GM19328 (cell line): Measurements from ENCODE around the gene HYAL2.
"Not testable (repeated sequence)": the region's sequence is repeated elsewhere in the genome, so short reads cannot be mapped to it uniquely, and the experiment has no call there.

Source experiments
- ATAC-seq: cut with Tn5 transposase; IDR thresholded peaks from one replicate; pipeline ENCODE4 v1.9.1; 2021; ENCODE audit warnings: mild to moderate bottlenecking, moderate library complexity; ENCODE audit not compliant: unreplicated experiment

HYAL2 gene

GRCh38 chr3:50294089-50294488 is 28.5 kb downstream of the HYAL2 start:
- no peak for ATAC-seq

GRCh38 chr3:50293079-50293801 is 29.3 kb downstream of the HYAL2 start:
- no peak for ATAC-seq

DNA sequence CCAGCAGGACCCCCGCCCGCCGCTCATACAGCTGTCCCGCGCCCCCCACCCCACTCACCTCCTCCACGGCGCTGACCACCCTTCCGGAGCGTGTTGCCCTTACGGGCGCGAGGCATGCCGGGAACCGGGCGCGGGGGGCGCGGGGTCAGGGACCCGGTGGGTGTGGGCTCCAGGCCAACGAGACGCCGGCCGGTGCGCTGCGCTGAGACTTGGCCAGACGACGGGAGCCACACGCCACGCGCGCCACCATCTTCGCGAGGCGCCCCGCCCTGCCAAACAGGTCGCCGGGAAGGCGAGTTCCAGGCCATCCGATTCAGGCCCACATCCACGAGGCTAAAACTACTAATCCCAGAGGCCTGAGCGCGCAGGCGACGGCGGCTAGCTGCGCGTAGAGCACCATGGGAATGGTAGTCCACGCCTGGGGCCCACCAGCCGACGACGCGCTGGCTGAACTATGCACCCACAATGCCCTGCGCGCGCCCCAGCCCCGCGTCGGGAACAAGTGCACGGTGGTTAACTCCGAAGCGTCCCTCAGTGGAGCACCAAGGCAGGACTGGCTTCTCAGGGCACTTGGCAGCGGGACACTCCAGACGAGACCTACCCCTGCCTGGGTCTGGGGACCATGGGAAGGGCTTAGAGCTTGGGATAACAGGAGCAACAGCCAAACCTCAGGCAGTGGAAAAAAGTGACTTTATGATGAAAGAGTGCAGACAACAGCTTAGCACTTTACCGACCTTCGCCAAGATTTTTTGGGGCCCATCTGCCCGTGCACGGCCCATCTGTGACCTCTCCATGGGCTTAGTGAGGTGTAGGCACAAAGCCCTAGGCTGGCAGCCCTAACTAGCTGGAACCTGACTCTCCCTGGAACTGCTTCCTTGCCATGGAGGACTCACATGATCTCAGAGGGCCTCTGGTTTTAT is 30.1 kb downstream of the HYAL2 start, which contains the start of gene IFRD2:
IFRD2 (minus strand) TSS at position 271 of the 920 bp plus-strand sequence; CDS start at position 116, 155 bp downstream.
- ATAC-seq = peak; percentile 97

- ATAC-seq = no peak
Observed at GRCh38 chr3:50290161-50290641, 32.3 kb downstream of the HYAL2 start.

GRCh38 chr3:50289130-50289529 is 33.4 kb downstream of the HYAL2 start:
- no peak for ATAC-seq

- no peak for ATAC-seq
Observed at GRCh38 chr3:50288387-50289007, 34.0 kb downstream of the HYAL2 start.

GRCh38 chr3:50287262-50287661 is 35.3 kb downstream of the HYAL2 start:
- ATAC-seq = no peak

DNA sequence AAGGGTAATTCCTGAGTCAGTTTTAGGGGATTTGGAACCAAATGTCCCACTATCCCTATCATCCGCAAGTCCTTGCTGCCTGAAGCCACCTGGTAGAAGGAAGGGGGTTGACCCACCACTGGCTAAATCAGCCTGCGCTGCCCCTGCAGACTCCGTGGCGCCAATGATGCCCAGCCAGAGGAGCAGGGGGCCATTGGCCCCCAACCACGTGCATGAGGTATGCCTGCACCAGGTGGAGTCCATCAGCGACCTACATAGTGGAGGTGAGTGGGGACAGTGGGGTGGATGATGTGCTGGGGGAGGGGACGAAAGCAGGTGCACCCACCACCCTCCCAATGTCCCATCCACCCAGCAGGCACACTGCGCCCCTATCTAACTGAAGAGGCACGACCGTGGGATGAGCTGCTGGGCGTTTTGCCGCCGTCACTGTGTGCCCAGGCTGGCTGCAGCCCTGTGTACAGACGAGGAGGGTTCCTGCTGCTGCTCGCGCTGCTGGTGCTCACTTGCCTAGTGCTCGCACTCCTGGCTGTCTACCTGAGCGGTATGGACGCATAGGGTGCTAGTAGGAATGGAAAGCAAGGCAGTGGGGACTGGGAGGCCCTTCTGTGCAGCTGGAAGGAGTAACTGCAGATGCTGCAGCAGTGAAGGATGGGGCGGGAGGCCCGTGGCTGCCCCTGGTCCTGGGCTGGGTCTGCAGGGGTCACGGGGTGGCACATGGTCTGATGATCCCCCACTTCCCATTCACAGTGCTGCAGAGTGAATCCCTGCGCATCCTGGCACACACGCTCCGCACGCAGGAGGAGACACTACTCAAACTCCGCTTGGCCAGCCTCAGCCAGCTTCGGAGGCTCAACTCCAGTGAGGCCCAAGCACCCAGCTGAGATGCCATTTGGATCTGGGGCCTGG is 36.0 kb downstream of the HYAL2 start:
- ATAC-seq = no peak

DNA sequence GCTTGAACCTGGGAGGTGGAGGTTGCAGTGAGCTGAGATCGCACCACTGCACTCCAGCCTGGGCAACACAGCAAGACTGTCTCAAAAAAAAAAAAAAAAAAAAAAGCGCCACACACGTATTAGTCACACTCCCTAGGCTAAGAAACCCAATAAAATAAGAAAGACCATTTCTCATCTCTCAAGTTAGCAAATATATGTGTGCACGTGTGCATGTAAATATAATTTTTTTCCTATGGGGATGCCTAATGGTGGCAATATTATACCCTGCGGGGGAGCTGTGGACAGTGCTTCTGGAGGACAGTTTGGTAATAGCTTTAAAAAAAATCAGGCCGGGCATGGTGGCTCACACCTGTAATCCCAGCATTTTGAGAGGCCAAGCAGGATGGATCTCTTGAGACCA is 38.4 kb downstream of the HYAL2 start:
- ATAC-seq = not testable (repeated sequence)

DNA sequence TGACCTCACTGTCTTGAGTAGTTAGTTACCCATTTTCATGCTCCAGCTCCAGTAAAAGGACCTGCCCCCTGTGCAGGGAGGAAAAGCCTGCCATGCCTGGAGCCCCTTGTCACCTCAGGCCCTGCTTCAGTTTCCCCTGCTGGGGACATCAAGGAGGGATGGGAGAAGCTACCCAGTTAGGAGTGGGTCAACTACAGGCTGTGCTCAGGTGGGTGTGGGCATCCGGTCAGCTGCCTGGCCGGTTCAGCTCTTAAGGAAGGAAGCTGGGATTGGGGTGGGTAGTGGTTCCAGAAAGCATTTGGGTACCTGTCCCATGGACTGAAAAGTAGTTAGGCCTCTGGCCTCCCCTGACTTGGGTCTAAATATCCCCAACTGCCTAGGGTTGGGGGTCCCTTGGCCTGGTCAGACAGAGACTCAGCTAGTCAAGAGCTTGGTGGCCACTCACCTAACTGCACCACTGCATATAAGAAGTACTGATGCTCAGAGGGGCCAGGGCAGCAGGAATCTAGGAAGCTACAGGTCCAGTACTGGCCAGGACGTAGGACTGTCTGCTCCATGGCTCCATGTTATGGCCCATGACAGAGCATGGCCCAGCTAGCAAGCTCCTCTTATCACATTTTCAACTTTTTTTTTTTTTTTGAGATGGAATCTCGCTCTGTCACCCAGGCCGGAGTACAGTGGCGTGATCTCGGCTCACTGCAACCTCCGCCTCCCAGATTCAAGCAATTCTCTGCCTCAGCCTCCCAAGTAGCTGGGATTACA is 43.1 kb downstream of the HYAL2 start:
- ATAC-seq = no peak

GRCh38 chr3:50278880-50279224 is 43.7 kb downstream of the HYAL2 start, which contains the start of gene LSMEM2:
TSS of gene LSMEM2 (plus strand) at chr3:50279087. CDS start at chr3:50279114, 27 bp downstream.
- no peak for ATAC-seq

DNA sequence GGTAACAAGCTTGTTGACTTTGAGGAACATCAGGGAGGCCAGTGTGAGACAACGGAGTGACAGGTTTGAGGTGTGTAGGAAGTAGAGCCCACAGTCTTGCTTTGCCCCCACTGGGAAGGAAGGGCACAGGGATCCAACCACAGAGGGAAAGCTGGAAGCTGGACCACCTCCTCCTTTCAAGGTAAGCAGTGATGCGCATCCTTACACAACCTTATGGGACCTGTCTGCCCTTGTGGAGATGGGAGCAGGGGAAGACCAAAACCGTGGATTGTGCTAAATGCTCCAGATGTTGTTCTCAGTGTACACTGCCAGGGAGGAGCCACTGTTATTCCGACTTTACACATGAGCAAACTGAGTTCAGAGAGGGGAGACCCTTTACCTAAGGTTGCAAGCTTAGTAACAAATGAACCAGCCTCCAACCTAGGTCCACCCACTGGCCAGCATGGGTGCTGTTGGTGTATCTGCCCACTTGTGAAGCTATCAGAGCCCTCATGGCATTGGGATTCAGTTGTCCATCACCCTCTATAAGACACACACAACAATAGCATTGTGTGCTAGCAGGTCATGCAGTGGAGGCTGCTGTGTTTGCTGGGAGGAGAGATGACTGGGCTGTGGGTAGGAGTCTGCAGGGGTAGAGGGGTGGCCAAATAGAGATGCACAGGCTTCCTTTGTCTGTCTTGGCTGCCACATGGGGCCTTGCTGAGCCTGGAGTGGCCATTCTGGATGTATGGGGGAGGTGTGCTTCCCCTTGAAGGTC is 44.2 kb downstream of the HYAL2 start:
- ATAC-seq = no peak

DNA sequence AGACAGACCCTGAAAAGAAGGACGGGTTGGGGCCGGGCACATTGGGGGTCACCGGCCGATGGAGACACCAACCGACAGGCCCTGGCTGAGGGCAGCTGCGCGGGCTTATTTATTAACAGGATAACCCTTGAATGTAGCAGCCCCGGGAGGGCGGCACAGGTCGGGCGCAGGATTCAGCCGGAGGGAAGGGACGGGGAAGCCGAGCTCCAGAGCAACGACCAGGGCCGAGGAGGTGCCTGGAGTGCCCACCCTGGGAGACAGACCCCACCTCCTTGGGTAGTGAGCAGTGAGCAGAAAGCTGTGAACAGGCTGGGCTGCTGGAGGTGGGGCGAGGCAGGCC is 45.8 kb downstream of the HYAL2 start:
- ATAC-seq = no peak

DNA sequence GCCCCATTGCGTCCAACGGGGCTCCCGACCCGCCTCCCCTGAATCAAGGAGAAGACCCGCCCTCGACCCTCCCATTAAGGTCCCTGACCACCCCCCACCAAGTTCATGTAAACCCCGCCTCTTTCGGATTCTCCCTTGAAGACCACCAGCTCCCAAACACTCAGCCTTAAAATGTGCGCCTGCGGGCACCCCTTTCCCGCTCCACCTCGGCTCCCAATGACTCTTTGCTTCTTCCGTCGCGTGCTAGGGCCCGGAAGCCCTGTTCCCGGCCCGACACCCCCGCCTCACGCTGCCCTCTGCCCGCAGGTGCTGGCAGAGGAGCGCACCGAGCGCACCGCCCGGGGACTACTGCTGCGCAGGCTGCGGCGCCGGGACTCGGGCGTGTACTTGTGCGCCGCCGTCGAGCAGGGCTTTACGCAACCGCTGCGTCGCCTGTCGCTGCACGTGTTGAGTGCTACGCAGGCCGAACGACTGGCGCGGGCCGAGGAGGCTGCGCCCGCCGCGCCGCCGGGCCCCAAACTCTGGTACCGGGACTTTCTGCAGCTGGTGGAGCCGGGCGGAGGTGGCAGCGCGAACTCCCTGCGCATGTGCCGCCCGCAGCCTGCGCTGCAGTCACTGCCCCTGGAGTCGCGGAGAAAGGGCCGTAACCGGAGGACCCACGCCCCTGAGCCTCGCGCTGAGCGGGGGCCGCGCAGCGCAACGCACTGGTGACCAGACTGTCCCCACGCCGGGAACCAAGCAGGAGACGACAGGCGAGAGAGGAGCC is 46.4 kb downstream of the HYAL2 start:
- no peak for ATAC-seq

DNA sequence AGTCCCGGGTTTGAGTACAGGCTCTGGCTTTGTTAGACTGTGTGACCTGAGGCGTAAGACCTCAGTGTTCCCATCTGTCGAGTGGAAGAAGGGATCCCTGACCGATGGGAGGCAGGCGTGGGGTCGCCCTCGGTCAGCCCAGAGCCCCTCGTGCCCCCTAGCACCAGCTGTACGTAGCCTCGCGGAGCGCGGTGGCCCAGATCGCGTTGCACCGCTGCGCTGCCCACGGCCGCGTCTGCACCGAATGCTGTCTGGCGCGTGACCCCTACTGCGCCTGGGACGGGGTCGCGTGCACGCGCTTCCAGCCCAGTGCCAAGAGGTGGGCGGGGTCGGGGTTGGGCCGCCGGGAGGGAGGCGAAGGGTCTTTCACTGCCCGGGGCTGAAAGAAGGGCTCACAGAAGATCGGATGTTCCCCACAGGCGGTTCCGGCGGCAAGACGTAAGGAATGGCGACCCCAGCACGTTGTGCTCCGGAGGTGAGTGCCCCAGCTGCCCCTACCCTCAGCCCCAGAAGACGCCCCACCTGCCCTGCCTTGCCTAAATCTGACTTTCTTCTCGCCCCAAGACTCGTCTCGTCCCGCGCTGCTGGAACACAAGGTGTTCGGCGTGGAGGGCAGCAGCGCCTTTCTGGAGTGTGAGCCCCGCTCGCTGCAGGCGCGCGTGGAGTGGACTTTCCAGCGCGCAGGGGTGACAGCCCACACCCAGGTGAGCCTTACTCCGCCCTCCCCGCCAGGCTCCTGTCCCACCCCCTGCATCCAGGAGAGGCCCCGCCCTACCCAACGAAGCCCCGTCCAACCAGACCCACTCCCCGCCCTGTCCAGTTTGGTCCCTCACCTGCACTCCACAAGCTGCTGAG is 47.2 kb downstream of the HYAL2 start:
- no peak for ATAC-seq

- no peak for ATAC-seq
Observed at GRCh38 chr3:50274371-50275104, 48.0 kb downstream of the HYAL2 start.

DNA sequence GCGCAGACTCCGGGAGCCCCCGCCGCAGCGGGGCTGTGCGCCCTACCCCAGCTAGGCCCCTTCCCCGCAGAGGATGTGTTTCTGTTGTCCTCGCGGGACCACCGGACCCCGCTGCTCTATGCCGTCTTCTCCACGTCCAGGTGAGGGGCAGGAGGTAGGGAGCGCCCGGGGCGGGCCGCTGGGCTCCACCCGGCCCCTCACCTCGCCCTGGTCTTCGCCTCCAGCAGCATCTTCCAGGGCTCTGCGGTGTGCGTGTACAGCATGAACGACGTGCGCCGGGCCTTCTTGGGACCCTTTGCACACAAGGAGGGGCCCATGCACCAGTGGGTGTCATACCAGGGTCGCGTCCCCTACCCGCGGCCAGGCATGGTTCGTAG is 48.9 kb downstream of the HYAL2 start:
- ATAC-seq = no peak
